GM03348 (cell line): ENCODE measurements around the gene PPP2R1B.
"Not testable (repeated sequence)": the region's sequence is repeated elsewhere in the genome, so short reads cannot be mapped to it uniquely, and the experiment has no call there.

Experiments
- DNase-seq: peaks from one replicate; pipeline ENCODE4 v3.0.0; 2012; ENCODE audit warnings: low spot score

The PPP2R1B gene

DNA sequence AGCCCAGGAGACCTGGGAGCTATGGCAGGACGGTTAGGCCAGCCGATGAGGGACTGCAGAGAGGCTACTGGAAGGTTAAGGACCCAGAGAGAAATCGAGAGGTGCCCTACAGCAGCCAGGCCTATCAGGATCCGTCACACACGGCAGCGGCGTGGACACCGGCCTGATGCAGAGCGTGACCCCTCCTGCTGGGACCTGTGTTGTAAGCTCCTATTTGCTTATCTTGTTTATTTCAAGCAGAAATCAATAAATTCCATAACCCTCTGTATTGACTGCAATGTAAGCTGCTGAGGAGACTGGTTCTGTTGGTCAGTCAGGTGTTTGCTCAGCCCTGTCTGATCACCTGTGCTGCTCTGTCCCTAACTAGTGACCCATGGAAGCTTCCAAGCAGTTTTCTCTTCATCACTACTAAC, 39.9 kb downstream of the PPP2R1B start:
- DNase-seq = no peak

GRCh38 chr11:111725621-111726020, 40.6 kb downstream of the PPP2R1B start:
- DNase-seq = no peak

DNA sequence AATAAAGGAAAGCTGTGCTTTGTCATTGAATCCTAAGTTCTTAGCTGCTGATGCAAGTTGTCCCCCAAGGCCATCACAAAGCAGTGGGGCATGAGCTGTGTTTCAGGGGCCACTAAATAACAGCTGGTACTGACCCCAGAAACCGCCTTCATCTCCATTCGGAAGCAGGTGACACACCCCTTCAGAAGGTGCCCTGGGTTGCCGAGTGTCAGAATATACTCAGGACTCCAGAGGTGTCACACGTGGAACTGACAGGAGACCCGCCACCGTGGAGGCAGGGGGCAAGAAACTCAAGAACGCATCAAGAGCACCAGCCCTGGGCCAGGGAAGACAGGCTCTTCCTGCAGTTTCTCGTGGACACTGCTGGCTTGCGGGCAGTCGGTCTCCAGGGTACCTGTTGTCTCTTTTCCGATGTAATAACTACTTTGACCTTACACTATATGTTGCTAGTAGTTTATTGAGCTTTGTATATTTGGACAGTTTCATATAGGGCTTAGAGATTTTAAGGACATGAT, 41.5 kb downstream of the PPP2R1B start:
- DNase-seq = no peak

GRCh38 chr11:111723595-111723994, 42.6 kb downstream of the PPP2R1B start:
- DNase-seq = no peak

DNA sequence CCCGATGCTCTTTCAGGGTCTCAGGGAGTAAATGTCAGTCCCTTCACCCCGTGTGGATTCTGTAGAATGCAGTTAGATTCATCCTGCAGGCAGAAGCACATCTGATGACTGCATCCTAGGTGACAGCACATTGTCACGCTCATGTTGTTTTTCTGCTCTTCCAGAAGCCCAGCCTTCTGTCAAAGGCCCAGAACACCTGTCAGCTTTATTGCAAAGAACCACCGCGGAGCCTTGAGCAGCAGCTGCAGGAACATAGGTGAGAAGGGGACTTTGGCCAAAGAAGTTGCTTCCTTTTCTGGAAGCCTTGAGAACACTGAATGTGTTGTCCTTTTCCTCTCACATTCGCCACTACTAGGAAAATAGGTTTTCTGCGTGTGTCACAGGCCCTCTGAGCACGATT, 43.7 kb downstream of the PPP2R1B start:
- no peak for DNase-seq

- DNase-seq = no peak
Observed at GRCh38 chr11:111720801-111721494, 45.2 kb downstream of the PPP2R1B start.

DNA sequence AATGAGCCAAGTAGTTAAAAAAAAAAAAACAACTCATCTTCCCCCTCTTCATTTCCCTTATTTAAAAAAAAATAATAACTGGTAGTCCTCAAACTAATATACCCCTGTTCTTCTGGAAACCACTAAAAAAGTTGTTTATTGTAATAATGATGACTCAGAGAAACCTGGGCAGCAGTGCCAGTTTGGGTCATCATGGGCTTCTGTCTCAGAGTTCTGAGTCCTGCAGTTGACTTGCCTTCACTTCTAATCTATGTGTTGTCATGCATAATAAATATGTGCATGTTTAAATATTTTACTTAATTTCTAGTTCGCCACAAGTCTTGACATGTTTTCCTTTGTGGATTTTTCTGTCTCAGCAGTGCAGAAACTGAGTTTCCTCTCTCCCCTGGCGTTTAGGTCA, 46.8 kb downstream of the PPP2R1B start:
- DNase-seq = peak; percentile 19

DNA sequence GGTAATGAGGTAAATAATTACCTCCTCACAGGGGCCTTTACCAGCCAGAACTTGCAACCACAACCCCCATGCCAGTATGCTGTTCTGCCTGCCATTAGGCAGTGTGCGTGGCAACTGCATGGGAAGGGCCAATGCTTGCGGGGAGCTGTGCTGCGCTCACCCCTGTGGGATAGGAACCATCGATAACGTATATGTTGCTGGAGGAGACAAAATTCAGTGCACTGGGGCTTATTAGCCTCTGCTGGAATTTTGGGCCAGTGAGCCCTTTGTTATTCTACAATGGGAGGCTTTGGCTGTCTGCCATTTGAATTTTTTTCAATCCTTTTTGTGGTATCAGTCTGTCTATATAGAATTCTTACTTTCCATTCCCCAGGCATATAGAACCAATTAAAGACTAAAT, 47.3 kb downstream of the PPP2R1B start:
- DNase-seq = no peak

DNA sequence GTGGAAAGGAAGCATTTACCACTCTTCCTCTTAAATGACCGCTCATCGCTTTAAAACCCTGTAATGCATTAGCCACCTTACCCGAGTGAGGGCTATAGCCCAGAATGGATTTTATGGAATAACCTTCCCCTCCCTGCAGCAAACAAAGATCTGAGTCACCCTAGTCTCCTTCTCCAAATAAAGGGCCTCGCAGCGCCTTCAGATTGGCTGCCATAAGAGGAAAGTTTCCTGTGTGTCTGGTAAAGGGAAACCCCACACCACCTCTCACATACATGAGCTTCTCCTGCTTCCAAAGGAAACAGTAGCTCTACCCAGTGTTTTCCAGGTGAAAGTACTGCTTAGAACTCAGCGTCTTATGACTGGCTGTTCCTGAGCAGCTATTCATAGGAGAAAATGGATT, 47.8 kb downstream of the PPP2R1B start:
- DNase-seq = no peak

DNA sequence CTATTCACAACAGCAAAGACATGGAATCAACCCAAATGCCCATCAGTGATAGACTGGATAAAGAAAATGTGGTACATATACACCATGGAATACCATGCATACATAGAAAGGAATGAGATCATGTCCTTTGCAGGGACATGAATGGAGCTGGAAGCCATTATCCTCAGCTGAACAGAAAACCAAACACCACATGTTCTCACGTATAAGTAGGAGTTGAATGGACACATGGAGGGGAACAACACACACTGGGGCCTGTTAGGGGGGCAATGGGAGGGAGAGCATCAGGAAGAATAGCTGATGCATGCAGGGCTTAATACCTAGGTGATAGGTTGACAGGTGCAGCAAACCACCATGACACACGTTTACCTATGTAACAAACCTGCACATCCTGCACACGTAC, 48.5 kb downstream of the PPP2R1B start:
- DNase-seq = not testable (repeated sequence)

DNA sequence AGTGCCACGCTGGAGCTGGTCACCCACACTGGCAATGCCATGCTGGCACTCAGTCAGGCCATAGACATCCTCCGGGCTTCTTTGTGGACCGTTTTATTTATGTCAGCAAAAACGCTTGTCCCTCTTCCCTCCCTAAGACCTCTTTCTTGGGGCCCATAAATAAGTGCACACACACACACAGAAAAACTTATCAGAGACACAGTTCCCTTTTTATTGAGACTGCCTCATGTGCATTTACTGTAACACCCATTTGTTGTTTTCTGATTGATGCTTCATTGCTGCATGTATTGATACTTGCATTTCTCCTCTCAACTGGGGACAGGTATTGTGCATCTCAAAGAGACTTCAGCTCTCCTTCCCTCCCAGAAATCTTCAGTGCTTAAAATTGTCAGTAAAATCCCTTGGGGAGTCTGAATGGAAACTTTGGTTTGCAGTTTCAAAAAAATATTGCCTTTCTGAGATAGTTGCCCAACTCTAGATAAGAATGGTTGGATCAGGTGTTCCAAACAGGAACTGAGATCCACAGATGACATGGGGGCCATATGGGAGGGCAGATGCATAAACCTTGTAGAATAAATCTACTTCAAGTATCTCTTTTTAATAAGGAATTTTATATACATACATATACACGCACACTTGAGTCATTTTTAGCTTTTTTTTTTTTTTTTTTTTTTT, 50.9 kb downstream of the PPP2R1B start:
- DNase-seq = no peak

DNA sequence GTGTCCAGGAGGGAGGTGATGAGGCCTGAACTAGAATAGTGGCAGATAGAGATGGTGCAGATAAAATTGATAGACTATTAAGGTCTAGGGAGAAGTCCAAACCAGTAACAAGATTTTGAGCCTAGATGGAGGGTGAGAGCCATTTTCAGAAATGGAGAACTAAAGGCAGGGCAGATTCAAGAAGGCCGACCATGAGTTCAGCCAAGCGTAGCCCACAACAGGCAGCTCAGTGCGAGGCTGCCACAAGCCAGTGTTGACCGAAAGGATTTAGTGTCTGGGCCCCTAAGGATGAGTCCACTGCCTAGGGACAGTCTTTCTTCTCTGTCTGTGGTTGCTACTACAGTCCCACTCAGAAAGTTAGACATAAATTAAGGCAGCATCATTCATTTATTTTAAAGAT, 51.7 kb downstream of the PPP2R1B start:
- no peak for DNase-seq

- no peak for DNase-seq
Observed at GRCh38 chr11:111707691-111708067, 58.5 kb downstream of the PPP2R1B start.

DNA sequence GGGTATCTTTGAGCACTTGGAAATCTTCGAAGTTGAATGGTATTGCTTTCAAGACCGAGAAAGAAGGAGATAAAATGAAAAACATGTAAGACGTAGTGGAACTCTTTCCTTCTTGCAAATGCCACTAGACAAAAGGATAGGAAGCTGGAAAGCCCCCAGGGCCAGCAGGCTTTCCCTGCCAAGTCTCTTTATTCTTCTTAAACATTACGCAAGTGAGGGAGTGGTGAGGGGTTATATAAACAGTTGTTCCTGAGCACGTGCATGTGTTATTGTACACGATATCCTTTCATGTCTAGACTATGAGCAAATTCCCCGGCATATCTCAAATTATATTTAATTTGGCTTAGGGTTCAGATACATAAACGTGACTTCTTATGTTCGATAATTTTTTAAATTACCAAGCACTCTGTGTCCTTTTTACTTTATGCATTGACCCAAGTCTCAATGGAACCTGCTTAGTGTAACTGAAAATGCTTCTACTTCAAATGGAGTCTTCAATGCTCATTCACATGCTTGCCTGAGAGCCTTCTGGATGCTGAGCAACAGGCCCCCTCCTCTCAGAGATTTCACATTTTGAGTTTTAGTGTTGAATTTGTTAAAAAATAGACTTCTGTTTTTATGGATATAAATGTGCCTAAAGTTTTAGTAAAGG, 59.0 kb downstream of the PPP2R1B start:
- DNase-seq = no peak

GRCh38 chr11:111703576-111703975, 62.6 kb downstream of the PPP2R1B start:
- no peak for DNase-seq

GRCh38 chr11:111702623-111703022, 63.6 kb downstream of the PPP2R1B start:
- no peak for DNase-seq

DNA sequence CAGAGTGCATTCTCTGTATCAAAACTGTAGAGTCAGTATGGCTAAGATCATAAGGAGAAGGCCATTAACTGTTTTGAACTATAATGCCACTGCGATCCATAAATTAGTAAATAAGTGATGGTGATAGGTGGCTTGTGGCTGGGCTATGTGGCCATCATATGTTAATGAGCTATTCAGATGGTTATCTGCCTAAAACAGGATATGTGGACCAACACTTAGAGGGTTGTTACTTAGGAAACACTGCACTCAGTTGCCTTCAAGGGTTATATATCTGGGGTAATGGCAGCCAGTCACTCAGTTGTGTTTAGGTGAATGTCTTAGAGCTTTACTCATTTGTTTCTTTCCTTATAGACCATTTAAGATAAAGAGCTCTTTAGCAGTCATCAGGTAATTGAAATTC, 66.0 kb downstream of the PPP2R1B start:
- DNase-seq = no peak

DNA sequence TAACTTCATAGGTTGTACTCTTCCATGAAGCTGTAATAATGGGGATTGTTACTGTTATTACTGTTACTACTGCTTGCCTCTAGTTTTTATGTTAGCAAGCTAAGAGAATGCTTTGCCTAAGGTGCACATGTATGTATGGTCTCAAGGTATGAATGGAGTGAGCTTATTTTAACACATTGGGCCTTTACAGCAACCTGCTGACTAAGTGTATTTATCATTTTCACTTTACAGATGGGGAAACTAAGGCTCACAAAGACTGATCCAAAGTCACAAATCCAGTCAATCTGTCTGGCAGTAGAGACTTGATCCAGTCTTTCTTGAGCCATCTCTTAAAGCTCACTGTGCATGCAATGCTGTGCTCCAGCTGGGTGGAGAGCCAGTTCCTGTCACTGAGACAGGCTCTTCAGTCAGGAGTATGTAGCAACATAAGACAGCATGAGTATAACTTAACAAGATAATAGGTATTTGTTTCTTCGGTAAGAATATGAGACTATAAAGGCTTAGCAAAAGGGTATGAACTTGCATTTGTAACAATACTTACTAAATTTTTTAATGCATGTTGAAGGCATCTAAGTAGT, 66.5 kb downstream of the PPP2R1B start:
- no peak for DNase-seq

- DNase-seq = no peak
Observed at GRCh38 chr11:111698852-111699559, 67.2 kb downstream of the PPP2R1B start.

- no peak for DNase-seq
Observed at GRCh38 chr11:111697933-111698371, 68.2 kb downstream of the PPP2R1B start.

DNA sequence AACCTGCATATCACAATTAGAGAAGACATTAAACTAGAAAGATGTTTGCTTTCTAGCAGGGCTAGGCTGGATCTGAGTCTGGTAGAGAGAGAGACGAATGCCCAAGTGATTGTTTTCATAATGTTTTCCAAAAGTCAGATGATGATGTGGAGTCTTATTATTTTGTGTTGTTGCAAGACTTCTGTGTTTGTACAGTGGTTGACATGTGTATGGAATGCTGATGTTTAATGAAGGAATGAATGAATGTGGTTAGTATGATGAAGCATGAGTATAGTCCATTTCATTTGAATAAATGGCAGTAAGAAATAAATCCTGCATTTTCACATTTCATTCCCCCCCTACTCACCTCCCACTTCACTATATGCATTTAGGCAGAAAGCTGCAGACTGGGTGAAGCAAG, 69.6 kb downstream of the PPP2R1B start:
- DNase-seq = peak; percentile 39

- DNase-seq = no peak
Observed at GRCh38 chr11:111694851-111695250, 71.3 kb downstream of the PPP2R1B start.
